Activated naive CD8-positive, alpha-beta T cell treated with anti-CD3 and anti-CD28 coated beads, Interleukin-2, amount 50 U/mL, for 24 hours (primary cell): ENCODE measurements around the gene PITX3.
"Not testable (repeated sequence)": the region's sequence is repeated elsewhere in the genome, so short reads cannot be mapped to it uniquely, and the experiment has no call there.

Experiments used
- ATAC-seq: fragments of 150-1000 bp; cut with Tn5 transposase; one replicate; pipeline ENCODE4 v1.10.0; 2021
- DNase-seq: peaks from one replicate; pipeline ENCODE4 v3.0.0; 2021
- H3K27ac Mint-ChIP-seq: one replicate; pipeline ENCODE4 v1.8.0; 2021; ENCODE audit warnings: mild to moderate bottlenecking, mixed read lengths
- H3K27me3 Mint-ChIP-seq: one replicate; pipeline ENCODE4 v1.8.0; 2021; ENCODE audit warnings: mixed read lengths
- H3K36me3 Mint-ChIP-seq: one replicate; pipeline ENCODE4 v1.8.0; 2021; ENCODE audit warnings: low read depth, mixed read lengths
- H3K4me1 Mint-ChIP-seq: one replicate; pipeline ENCODE4 v1.8.0; 2021; ENCODE audit warnings: mixed read lengths
- H3K4me3 Mint-ChIP-seq: one replicate; pipeline ENCODE4 v1.8.0; 2021; ENCODE audit warnings: mild to moderate bottlenecking, moderate library complexity, mixed read lengths
- H3K9me3 Mint-ChIP-seq: one replicate; pipeline ENCODE4 v1.8.0; 2021; ENCODE audit warnings: mixed read lengths

The PITX3 gene

GRCh38 chr10:102191956-102192355 is 49.4 kb downstream of the PITX3 start:
- Mint-ChIP-seq H3K27me3 (no peaks in the 10 kb centered on the region), H3K9me3 (peaks cover 11% of the 10 kb centered on the region), H3K36me3 (no peaks in the 10 kb centered on the region), H3K4me1 (peaks cover 17% of the 10 kb centered on the region), H3K27ac (no peak overlapping the region), H3K4me3 (no peak overlapping the region)
- DNase-seq (no peak), ATAC-seq (no peak)

DNA sequence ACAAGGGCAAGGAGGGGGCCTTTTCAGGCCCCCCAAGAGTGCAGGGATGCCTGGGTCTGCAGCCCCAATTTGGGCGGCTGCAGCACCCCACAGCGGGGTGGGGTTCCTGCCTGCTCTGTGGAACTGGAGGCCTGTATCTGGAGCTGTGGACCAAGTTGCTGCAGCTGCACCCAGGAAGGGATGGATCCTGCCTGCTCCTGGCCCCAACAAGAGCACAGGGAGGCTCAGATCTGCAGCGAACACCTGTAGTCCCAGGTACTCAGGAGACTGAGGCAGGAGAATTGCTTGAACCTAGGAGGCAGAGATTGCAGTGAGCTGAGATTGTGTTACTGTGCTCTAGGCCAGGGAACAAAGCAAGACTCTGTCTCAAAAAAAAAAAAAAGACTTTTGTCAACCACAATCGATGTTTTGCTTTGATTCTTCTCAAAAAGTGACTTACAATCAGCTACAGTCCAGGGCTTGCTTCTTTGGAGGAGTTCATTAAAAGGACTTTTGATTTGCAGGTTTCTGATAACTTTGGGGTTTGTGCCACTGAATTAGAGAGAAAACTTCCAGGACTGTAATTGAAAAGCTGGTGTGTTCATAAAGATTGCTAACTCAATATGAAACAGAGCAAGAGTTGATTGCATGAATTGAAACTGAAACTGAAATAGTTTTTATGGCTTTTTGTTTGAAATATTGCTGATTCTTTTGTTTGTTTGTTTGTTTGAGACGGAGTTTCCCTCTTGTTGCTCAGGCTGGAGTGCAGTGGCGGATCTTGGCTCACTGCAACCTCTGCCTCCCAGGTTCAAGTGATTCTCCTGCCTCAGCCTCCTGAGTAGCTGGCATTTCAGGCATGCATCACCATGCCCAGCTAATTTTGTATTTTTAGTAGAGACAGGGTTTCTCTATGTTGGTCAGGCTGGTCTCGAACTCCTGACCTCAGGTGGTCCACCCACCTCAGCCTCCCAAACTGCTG is 52.1 kb downstream of the PITX3 start:
- DNase-seq, H3K4me3 Mint-ChIP-seq, H3K27me3 Mint-ChIP-seq, H3K4me1 Mint-ChIP-seq, H3K36me3 Mint-ChIP-seq, ATAC-seq, H3K27ac Mint-ChIP-seq: not testable (repeated sequence)
- peaks cover 21% of the 10 kb centered on the region for H3K9me3 Mint-ChIP-seq

DNA sequence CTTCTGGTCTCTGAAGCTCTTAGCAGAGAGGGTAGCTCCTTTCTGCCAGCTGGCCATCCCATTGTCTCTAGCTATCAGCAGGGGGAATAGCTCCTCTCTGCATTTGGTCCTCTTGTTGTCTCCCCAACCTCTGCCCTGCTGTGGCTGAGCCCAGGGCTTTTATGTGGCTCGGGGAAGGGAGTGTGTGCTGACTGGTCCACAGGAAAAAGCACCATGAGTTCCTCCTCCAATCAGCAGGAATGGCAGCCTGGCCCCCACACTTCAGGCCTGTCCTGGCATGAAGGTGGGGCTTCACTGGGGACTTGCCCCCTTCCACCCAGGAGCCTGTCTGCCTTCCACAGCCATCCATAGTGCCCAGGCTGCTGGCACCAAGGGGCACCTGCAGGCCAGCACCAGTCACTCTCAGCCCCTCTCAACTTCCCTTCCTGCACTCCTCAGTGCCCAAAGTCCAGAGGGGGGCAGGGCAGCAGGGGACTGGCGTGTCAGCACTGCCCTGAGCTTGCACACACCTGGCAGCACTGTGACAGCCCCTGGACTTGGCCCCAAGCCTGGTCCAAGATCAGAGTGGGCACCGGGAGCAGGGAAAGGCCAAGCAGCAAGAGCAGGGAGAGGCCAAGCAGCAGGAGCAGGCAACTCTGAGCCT is 52.9 kb downstream of the PITX3 start:
- peaks cover 21% of the 10 kb centered on the region for H3K9me3 Mint-ChIP-seq
- H3K36me3 Mint-ChIP-seq, result peaks cover 2% of the 10 kb centered on the region
- no peaks in the 10 kb centered on the region for H3K27me3 Mint-ChIP-seq
- DNase-seq (no peak), ATAC-seq (no peak)
- H3K4me1 Mint-ChIP-seq, result peaks cover 10% of the 10 kb centered on the region
- H3K4me3 Mint-ChIP-seq, result no peak overlapping the region
- H3K27ac Mint-ChIP-seq, result no peak overlapping the region

DNA sequence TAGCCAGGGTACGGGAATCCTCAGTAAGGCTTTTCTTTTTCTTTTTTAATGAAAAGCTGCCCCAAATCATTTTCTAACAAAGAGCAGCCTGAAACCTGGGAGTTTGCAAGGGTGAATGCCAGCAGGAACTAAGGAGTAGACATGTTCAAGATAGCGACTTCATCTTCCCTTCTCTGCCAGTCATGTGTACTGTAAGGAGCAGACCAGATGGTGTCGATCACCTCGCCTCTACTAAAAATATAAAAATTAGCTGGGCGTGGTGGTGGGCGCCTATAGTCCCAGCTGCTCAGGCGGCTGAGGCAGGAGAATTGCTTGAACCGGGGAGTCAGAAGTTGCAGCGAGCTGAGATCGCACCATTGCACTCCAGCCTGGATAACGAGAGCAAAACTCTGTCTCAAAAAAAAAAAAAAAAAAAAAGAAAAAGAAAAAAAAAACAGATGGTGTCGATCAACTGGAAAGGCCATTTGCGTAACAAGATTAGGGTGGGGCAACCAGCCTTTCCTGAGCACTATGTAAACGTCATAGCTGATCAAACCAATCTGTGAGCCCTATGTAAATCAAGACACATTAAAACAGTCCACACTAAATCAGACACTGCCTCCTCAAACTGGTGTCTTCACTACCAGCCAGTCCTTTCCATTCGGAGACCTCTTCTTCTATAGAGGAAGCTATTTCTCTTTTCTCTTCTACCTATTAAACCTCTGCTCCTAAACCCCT is 55.3 kb downstream of the PITX3 start:
- Mint-ChIP-seq H3K9me3 (peaks cover 11% of the 10 kb centered on the region), H3K36me3 (peaks cover 2% of the 10 kb centered on the region), H3K27ac (no peak overlapping the region), H3K4me3 (no peak overlapping the region), H3K27me3 (no peaks in the 10 kb centered on the region), H3K4me1 (peaks cover 10% of the 10 kb centered on the region)
- DNase-seq (no peak), ATAC-seq (no peak)

DNA sequence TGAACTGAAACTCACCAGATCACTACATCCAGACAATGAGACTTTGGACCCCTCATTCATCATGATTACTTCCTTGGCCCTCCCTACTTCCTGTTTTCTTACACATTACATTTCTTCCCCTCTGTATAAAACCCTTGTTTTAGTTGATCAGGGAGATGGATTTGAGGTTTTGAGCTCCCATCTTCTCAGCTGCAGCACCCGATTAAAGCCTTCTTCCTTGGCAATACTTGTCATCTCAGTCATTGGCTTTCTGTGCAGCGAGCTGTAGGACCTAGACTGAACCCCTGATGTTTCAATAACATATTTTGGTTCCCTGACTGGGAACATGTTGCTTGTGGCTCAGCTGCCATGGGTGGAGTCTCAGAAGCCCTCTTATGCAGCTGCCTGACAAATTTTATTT is 56.0 kb downstream of the PITX3 start:
- DNase-seq (no peak), ATAC-seq (no peak)
- Mint-ChIP-seq H3K27me3 (peaks cover 2% of the 10 kb centered on the region), H3K9me3 (peaks cover 11% of the 10 kb centered on the region), H3K27ac (no peak overlapping the region), H3K36me3 (peaks cover 2% of the 10 kb centered on the region), H3K4me3 (no peak overlapping the region), H3K4me1 (peaks cover 10% of the 10 kb centered on the region)

- peaks cover 2% of the 10 kb centered on the region for H3K27me3 Mint-ChIP-seq
- peaks cover 7% of the 10 kb centered on the region for H3K4me1 Mint-ChIP-seq
- H3K27ac Mint-ChIP-seq, result no peak overlapping the region
- H3K4me3 Mint-ChIP-seq, result no peak overlapping the region
- H3K9me3 Mint-ChIP-seq, result peaks cover 11% of the 10 kb centered on the region
- no peak for ATAC-seq
- DNase-seq, result no peak
- peaks cover 2% of the 10 kb centered on the region for H3K36me3 Mint-ChIP-seq
Measured at GRCh38 chr10:102184606-102185005, 56.7 kb downstream of the PITX3 start.
